ENCODE results near the gene IFT80.

DNA sequence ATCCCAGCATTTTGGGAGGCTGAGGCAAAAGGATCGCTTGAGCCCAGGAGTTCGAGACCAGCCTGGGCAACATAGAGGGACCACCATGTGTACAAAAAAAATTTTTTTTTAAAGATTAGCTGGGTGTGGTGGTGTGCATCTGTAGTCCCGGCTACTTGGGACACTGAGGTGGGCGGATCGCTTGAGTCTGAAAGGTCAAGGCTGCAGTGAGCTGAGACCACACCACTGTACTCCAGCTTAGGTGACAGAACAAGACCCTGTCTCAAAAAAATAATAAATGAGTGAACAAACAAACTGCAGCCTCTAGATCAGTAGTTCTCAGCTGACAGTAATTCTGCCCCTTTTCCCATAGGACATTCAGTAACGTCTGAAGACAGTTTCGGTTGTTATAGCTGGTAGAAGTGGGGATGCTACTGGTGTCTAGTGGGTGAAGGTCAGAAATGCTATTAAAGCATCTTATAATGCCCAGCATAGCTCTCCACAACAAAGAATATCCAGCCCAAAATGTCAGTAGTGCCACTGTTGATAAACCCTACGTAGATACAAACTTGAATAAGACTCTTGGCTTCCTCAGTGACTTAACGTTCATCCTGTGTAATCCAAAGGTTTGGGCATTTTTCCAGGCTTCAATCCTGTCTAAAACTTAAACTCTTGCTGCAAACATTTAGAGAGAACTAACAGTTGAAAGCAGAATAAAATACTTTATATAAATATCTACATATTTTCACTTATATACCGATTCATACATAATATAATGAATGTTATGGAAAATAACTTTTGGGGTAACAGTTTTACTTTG lies 11.0 kb upstream of the IFT80 start:
- TF ChIP-seq, protein P1, sequence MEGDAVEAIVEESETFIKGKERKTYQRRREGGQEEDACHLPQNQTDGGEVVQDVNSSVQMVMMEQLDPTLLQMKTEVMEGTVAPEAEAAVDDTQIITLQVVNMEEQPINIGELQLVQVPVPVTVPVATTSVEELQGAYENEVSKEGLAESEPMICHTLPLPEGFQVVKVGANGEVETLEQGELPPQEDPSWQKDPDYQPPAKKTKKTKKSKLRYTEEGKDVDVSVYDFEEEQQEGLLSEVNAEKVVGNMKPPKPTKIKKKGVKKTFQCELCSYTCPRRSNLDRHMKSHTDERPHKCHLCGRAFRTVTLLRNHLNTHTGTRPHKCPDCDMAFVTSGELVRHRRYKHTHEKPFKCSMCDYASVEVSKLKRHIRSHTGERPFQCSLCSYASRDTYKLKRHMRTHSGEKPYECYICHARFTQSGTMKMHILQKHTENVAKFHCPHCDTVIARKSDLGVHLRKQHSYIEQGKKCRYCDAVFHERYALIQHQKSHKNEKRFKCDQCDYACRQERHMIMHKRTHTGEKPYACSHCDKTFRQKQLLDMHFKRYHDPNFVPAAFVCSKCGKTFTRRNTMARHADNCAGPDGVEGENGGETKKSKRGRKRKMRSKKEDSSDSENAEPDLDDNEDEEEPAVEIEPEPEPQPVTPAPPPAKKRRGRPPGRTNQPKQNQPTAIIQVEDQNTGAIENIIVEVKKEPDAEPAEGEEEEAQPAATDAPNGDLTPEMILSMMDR (IDR thresholded peaks at IDR 0.05): no peak
- no peak for TF ChIP-seq POLR2A (IDR thresholded peaks at IDR 0.05)
